ENCODE measurements around the gene SPIN1.
"Not testable (repeated sequence)": the region's sequence is repeated elsewhere in the genome, so short reads cannot be mapped to it uniquely, and the experiment has no call there.

Gene SPIN1

DNA sequence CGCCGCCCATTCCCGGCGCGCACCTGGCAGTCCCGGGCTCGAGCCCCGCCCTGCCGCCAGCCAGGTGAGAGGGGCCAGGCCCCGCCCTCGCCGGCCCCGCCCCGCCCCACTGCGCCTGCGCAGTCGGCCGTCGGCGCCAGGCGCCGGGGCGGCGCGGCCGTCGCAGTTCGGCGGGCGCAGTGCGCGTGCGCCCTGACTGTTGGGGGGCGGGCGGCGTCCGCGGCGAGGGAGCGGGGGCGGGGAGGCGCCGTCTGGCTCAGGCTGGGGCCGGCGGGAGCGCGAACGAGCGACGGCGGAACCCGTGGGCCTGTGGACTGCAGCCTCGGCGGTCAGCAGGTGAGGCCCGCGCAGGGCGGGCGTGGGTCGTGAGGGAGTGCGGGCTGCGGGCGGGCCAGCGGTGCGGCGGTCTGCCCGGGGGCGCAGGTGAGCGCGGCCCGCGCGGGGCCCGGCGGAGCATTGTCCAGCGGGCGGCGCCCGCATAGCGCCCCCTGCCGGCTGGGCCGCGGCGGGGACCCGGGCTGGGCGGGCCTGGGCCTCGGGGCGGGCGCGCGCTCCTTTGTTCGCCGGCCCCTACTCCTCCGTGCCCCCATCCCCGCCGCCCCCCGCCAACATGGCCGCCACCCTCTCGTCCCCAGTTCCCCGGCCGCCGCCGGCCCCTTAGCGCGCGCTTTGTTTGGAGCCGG is at the start of gene SPIN1:
SPIN1 (plus strand) TSS at position 242 of the 683 bp plus-strand sequence. CDS start 38,096 bp downstream, outside the sequence.
- DNase-seq (ENCODE audit: low read depth in 2 of 2): peak; percentile 68 to 84

- no peak for DNase-seq (ENCODE audit: low read depth in 2 of 2)
Observed at GRCh38 chr9:88339317-88339716, 48.9 kb upstream of the SPIN1 start.

GRCh38 chr9:88342246-88342645 is 46.0 kb upstream of the SPIN1 start:
- DNase-seq (ENCODE audit: low read depth in 2 of 2): no peak

DNA sequence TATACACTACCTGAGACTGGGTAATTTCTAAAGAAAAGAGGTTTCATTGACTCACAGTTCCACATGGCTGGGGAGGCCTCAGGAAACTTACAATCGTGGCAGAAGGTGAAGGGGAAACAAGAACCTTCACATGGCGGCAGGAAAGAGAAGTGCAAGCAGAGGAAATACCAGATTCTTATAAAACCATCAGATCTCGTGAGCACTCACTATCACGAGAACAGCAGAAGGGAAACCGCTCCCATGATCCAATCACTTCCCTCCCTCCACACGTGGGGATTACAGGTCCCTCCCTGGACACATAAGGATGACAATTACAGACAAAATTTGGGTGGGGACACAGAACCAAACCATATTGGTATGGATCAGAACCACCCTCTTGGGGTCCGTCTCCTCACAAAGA is 44.2 kb upstream of the SPIN1 start:
- DNase-seq (ENCODE audit: low read depth in 2 of 2): no peak

DNA sequence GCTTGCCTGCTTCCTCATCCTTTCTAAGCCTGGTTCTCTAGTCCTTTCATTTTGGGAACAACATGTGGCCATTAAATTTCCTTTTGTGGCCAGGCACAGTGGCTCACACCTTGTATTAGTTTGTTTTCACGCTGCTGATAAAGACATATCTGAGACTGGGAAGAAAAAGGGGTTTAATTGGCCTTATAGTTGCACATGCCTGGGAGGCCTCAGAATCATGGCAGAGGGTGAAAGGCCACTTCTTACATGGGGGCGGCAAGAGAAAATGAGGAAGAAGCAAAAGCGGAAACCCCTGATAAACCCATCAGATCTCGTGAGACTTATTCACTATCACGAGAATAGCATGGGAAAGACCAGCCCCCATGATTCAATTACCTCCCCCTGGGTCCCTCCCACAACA is 37.9 kb upstream of the SPIN1 start:
- DNase-seq (ENCODE audit: low read depth in 2 of 2): not testable (repeated sequence)

DNA sequence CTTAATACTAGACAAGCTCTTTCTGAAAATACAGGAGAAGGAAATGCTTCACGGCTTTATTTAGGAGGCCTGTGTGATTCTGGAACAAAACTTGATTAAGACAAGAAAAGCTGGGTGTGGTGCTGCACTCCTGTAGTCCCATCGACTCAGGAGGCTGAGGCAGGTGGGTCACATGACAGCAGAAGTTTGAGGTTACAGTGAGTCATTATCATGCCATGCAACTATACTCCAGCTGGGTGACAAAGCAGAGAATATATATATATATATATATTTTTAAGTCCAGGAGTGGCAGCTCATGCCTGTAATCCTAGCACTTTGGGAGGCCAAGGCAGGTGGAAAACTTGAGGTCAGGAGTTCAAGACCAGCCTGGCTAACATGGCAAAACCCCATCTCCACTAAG is 33.1 kb upstream of the SPIN1 start:
- DNase-seq (ENCODE audit: low read depth in 2 of 2): no peak

DNA sequence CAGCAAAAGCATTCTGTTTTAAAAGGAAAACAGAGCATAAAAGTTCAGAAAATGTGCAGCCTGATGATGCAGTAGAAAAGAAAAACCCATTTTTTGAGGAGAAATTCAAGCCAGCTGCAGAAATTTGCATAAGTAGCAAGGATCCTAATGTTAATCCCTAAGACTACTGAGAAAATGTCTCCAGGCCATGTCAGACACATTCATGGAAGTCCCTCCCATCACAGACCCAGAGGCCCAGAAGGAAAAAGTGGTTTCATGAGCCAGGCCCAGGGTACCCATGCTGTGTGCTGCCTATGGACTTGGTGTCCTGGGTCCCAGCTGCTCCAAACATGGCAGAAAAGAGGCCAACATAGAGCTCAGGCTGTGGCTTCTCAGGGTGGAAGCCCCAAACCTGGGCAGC is 31.0 kb upstream of the SPIN1 start:
- DNase-seq (ENCODE audit: low read depth in 2 of 2): not testable (repeated sequence)

GRCh38 chr9:88358723-88359122 is 29.5 kb upstream of the SPIN1 start:
- DNase-seq (ENCODE audit: low read depth in 2 of 2): no peak

DNA sequence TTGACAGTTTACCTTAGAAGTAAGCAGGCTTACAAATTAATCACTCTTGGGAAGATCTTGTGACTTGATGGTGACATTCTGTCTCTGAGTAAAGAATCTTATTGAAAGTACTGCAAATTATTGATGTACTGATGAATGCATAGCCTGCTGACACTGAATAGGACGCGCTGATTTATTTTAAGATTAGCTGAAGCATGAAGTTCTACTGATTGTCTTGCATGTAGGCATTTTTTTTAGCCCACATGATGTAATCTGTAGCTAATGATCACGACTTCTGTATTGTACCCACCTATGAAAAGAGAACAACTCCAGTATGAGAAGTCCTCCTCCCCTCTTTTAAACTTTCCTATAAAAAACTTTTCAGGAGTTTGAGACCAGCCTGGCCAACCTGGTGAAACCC is 28.3 kb upstream of the SPIN1 start:
- no peak for DNase-seq (ENCODE audit: low read depth in 2 of 2)

DNA sequence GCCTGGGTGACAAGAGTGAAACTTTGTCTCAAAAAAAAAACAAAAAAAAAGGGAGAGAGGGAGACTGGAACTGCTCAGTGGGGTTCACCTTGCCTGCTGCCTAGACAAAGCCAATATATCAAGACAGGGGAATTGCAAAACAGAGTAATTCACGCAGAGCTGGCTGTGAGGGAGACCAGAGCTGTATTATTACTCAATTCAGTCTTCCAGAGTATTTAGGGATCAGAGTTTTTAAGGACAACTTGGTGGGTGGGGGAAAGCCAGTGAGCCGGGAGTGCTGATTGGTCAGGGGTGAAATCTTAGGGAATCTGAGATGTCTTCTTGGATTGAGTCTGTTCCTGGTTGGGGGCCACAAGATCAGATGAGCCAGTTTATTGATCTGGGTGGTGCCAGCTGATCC is 25.6 kb upstream of the SPIN1 start:
- no peak for DNase-seq (ENCODE audit: low read depth in 2 of 2)

DNA sequence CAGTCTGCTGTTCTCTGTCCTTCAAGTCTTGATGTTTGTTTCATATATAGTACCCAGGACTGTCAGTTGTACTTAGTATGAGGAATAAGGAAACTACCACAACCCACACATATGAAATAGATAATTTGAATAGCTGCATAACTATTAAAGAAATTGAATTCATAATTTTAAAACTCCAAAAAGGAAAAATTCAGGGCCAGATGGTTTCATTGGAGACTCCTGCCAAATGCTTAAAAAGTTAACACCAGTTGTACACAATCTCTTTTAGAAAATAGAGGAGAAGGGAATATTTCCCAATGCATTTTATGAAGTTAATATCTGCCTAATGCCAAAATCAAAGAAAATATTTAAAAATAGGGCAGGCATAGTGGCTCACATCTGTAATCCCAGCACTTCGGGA is 24.6 kb upstream of the SPIN1 start:
- DNase-seq (ENCODE audit: low read depth in 2 of 2): no peak

- DNase-seq (ENCODE audit: low read depth in 2 of 2): no peak
Observed at GRCh38 chr9:88364706-88365105, 23.5 kb upstream of the SPIN1 start.

- no peak for DNase-seq (ENCODE audit: low read depth in 2 of 2)
Observed at GRCh38 chr9:88370346-88370745, 17.9 kb upstream of the SPIN1 start.

- DNase-seq (ENCODE audit: low read depth in 2 of 2): no peak
Observed at GRCh38 chr9:88372103-88372654, 16.1 kb upstream of the SPIN1 start.

DNA sequence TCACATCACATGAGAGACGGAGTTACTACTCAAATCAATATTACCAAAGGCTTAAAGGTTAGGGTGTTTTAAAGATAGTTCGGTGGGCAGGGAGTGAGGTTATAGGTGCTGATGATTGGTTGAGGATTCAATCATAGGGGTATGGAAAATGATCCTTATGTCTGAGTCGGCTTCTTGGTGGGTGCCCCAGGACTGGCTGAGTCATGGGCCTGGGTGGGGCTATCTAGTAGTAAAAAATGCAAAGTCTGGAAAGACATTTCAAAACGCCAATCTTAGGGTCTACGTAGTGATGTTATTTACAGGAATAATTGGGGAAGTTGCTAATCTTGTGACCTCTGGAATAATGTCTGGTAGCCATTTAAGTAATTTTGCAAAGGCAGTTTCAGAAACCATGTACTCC is 15.2 kb upstream of the SPIN1 start:
- no peak for DNase-seq (ENCODE audit: low read depth in 2 of 2)

- no peak for DNase-seq (ENCODE audit: low read depth in 2 of 2)
Observed at GRCh38 chr9:88378317-88378716, 9.9 kb upstream of the SPIN1 start.

GRCh38 chr9:88379352-88379751 is 8.9 kb upstream of the SPIN1 start:
- DNase-seq (ENCODE audit: low read depth in 2 of 2): no peak

GRCh38 chr9:88380118-88380517 is 8.1 kb upstream of the SPIN1 start:
- no peak for DNase-seq (ENCODE audit: low read depth in 2 of 2)

DNA sequence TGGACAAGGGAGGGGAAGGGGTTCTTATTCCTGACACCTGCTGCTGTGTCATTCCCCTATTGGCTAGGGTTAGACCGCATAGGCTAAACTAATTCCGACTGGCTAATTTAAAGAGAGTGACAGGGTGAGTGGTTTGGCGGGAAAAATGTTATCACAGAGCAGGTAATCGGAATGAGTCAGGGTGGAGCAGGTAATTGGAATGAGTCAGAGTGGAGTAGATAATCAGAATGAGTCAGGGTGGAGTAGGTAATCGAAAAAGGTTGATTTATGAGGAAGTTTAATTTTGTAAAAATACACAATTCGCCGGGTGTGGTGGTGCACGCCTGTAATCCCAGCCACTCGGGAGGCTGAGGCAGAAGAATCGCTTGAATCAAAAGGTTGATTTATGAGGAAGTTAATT is 6.9 kb upstream of the SPIN1 start:
- DNase-seq (ENCODE audit: low read depth in 2 of 2): not testable (repeated sequence)

DNA sequence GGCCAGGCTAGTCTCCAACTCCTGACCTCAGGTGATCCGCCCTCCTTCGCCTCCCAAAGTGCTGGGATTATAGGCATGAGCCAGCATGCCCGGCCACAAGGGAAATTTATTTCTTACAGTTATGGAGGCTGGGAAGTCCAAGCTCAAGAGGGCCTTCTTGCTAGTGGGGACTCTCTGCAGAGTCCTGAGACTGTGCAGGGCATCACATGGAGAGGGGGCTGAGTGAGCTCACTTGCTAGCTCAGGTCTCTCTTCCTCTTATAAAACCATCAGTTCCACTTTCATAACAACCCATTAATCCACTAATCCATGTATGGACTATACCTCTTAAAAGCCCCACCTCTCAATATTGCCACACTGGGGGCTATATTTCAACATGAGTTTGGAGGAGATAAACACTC is 5.1 kb upstream of the SPIN1 start:
- DNase-seq (ENCODE audit: low read depth in 2 of 2): no peak

DNA sequence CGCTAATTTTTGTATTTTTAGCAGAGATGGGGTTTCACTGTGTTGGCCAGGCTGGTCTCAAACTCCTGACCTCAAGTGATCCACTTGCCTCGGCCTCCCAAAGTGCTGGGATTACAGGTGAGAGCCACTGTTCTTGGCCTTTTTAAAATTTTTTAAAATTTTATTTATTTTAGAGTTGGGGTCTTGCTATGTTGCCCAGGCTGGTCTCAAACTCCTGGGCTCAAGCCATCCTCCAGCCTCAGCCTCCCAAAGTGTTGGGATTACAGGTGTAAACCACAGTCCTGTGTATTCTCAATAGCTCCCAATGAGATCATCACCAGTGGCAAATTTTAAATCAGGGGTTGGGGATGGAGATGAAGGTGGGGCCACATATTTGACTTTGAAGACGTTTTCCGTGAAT is 2.1 kb upstream of the SPIN1 start:
- DNase-seq (ENCODE audit: low read depth in 2 of 2): not testable (repeated sequence)

GRCh38 chr9:88387036-88387551 is 1.1 kb upstream of the SPIN1 start:
- no peak for DNase-seq (ENCODE audit: low read depth in 2 of 2)

DNA sequence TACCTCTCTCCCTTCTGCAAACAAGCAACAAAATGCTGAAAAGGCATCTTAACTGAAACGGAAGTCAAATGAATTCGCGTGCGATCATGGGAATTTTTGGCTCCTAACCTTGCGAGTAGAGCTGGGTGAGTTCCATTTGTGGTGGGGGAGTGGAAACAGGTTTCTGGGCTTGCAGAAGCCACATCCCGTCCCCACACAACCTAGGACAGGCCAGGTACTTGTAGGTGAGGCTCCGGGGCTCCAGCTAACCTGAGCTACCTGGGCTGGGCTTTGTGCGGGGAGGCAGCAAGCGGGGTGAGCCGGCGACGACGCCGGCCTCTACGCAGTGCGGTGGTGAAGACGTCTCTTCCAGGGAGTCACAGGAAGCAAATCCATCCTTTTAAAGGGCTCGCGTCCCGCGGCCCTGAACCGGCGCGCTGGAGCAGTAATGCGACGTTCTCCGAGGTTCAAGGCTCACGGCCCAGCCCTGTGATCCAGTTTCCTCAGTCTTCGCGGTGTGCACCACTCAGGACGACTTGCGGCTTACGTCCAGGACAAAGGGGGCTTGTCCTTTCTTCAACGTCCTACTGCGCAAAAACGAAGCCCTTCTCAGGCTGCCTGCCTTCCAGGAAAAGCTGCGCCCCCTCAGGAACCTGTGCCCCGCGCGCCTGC is 567 bp upstream of the SPIN1 start:
- DNase-seq (ENCODE audit: low read depth in 2 of 2): peak; percentile 6 to 8
